Amygdala (tissue), 56 donors: ENCODE results near the gene B3GNT4.
"Not testable (repeated sequence)": the region's sequence is repeated elsewhere in the genome, so short reads cannot be mapped to it uniquely, and the experiment has no call there.

ENCODE experiments used
- DNase-seq, 56 donors: peaks; one replicate each; lab custom pipeline; 2025; lab: John Stamatoyannopoulos, UW

B3GNT4 gene

DNA sequence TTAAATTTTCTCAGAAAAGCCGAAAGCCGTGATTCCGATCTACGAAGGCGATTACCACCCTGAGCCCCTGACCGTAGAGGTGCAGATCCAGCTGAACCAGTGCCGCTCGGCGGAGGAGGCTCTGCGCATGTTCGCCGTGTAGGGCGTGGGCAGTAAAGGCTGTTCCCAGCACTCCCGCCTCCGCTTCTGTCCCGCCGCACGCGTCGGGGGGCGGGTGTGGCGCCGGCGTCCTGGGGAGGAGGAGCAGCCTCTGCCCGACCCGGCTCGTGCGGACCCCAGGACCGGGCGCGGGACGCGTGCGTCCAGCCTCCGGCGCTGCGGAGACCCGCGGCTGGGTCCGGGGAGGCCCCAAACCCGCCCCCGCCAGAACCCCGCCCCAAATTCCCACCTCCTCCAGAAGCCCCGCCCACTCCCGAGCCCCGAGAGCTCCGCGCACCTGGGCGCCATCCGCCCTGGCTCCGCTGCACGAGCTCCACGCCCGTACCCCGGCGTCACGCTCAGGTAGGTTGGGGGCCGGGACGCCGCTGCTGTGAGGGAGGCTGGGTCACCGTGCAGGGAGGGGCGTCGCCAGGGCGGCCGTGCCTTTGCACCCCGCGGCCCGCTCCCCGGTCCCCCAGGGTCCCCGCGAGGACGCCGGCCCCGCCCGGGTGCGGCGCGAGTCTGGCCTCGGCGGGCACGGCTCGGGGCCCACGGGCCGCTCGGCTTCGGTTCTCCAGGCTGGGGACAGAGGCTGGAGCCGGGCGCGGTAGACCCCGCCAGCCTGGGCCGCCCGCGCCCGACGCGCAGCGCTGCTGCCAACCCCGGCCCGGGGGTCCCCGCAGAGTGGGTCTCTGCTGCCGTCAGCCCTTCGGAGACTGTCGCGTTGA, at the start of gene B3GNT4:
Gene B3GNT4 (plus strand): TSS at position 409 of the 866 bp plus-strand sequence. CDS start 910 bp downstream, outside the sequence.
- DNase-seq = peak in 26 of 56 donors; percentile 9 to 61 (median 34)

DNA sequence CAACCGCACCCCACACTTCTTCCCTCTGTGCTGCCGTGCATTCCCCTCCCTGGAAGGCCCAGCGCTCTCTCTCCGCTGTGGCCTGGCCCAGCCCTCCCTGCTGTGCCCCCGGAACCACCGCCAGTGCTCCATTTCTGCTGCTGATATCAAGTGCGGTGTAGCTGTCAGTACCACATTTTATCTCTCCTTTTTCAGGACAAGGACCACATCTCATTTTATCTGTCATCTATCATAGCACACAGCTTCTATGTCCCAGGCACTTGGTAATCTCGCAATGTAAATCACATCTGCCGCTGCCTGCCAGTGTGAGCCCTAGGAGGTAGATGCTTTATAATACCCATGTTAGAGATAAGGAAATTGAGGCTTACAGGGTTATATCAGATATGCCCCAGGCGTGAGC, 47.8 kb upstream of the B3GNT4 start:
- DNase-seq = no peak

DNA sequence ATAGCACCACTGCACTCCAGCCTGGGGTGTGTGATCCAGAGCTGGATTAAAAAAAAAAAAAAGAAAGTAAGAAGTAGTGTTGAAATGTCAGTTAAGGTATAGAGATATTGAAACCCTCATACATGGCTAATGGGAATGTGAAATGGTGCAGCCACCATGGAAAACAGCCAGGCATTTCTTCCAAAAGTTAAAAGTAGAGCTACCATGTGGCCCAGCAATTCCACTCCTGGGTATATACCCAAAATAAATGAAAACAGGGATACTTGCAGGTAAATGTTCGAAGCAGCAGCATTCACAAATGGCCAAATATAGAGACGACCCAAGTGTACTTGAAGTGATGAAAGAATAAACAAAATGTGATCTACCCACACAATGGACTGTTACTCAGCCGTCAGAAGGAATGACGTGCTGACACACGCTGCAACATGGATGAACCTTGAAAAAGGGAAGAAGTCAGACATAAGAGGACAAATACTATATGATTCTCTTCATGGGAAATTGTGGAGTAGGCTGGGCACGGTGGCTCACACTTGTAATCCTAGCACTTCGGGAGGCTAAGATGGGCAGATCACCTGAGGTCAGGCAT, 44.7 kb upstream of the B3GNT4 start:
- DNase-seq = no peak

DNA sequence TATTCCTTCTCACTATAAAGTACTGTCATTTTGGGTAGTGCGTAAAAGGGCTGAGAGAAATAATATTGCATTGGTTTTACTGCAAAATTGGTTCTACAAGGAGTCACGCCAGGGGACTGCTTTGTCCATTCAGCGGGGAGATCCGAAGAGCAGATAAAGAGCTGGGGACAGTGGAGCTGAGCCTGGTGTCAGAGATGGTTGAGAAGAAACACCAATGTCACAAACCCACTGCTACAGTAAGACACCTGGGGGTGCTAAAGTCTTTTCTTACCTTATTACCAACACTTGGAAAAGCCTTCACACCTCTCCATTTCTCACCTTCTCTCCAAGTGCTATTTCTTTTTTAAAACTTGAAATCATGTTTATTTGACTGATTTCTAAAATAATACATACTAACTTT, 43.6 kb upstream of the B3GNT4 start:
- no peak for DNase-seq

DNA sequence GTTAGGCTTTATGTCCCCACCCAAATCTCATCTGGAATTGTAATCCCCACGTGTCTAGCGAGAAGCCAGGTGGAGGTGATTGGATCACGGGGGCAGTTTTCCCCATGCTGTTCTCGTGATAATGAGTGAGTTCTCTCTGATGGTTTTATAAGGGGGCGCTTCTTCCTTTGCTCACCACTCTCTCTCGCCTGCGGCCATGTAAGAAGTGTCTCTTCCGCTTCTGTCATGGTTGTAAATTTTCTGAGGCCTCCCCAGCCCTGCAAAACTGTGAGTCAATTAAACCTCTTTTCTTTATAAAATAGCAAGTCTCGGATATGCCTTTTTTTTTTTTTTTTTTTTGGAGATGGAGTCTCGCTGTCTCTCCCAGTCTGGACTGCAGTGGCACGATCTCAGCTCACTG, 42.7 kb upstream of the B3GNT4 start:
- DNase-seq = no peak

DNA sequence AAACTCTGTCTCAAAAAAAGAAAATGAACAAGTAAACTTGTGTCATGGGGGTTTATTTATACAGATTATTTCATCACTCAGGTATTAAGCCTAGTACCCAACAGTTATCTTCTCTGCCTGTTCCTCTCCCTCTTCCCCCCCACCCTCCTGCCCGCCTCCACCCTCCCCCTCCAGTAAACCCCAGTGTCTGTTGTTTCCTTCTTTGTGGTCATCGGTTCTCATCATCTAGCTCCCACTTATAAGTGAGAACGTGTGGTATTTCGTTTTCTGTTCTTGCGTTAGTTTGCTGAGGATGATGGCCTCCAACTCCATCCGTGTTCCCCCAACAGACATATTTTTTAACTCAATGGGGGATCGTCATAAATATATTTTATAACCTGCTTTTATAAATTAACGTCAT, 41.8 kb upstream of the B3GNT4 start:
- DNase-seq = no peak

DNA sequence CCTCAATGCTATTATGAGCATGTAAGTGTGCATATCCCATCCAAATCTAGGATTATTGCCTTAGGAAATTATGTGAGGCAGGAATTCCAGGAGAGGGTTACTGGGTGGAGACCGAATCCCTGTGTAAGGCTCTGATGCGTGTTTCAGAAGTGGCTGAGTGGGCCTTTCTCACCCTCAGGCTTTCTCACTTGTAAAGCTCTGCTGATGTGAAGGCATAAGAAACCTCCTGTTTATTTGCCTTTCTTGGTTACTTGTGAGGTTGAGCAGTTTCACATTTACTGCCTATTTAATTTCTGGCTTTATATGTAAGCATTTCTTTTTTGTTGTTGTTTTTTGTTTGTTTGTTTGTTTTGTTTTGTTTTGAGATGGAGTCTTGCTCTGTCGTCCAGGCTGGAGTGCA, 40.5 kb upstream of the B3GNT4 start:
- DNase-seq = no peak

DNA sequence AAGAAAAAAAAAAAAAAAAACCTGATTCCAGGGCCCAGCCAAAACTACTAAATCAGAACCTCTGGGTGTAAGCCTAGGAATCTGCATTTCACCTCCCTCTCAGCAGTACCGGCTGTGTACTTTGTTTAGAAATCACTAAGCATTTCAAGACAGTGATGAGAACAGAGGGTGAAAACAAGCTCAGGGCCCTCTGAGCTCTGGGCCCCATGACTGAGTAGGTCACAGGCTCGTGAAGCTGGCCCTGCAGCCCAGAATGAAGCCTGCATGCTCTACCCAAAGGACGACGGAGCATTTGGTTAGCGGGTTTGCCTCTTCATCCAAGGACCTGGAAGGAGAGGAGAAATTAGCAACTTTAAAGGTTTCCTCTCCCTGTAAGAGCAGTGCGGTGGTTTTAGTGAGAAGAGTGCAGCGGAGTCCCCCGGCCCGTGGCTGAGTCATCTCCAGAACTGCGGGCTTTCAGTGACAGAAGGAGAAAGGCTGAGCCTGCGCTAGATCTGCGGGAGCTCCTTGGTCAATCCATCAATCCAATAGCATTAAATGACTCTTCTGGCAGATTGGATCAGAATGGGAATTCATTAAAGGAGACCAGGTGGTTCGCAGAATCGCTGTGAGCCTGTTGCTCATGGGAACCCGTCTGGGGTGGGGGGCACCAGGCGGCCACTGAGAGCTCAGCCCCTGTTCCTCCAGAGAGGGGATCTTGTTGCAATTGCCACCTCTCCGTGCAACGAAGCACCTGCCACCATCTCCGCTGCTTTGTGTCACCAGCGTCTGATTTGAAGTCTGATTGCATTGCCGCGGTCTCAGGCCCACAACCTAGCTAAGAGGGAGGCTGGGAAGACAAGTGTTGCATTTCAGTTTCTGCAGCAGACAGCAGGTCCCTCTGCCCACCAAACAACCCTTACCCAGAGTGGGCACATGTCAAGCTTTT, 36.8 kb upstream of the B3GNT4 start:
- no peak for DNase-seq

DNA sequence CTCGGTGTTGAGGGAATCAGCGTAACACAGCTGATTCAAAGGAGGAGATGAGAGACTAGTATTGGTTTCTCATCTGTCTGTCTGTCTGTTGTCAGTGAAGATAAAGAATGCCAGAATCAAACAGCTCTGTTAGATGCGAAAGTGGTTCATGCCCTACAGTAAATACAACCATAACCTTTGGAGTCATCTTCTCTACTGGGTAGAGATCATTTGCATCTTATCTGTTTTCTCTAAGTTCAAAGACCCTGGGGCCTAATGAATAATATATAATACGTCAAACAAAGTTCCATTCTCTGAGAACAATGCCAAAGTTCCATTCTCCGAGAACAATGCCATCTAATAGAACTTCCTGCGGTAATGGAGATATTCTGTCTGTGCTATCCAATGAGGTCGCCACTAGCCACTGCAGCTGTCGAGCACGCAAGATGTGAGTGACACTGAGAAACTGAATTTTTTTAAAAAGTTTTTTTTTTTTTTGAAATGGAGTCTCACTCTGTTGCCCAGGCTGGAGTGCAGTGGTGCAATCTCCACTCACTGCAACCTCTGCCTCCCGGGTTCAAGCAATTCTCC, 36.1 kb upstream of the B3GNT4 start:
- peak in 1 of 56 donors; percentile 2 for DNase-seq

DNA sequence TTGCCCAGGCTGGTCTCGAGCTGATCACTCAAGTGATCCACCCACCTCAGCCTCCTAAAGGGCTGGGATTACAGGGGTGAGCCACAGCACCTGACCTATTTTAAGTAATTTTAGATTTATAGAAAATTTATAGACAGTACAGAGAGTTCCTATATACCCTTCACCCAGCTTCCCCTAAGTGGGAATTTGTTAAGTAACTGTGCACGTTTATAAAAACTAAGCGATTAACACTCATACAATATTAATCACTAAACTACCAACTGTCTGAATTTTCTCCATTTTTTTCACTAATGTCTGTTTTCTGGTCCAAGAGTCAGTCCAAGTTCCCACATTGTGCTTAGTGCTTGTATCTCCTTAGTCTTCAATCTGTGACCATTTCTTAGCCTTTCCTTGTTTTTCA, 35.0 kb upstream of the B3GNT4 start:
- no peak for DNase-seq

DNA sequence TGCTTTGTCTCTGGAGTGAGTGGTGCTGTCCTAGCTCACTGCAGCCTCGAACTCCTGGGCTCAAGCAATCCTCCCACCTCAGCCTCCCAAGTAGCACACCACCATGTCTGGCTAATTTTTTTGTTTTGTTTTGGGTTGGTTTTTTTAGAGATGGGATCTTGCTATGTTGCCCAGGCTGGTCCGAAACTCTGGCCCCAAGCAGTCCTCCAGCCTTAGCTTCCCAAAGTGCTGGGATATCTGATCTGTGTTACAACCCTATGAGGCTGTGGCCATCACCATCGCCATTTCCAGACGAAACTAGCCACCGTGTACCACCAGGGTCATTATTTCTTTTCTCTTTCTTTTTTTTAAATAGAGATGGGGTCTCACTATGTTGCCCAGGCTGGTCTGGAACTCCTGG, 32.1 kb upstream of the B3GNT4 start:
- DNase-seq = no peak

DNA sequence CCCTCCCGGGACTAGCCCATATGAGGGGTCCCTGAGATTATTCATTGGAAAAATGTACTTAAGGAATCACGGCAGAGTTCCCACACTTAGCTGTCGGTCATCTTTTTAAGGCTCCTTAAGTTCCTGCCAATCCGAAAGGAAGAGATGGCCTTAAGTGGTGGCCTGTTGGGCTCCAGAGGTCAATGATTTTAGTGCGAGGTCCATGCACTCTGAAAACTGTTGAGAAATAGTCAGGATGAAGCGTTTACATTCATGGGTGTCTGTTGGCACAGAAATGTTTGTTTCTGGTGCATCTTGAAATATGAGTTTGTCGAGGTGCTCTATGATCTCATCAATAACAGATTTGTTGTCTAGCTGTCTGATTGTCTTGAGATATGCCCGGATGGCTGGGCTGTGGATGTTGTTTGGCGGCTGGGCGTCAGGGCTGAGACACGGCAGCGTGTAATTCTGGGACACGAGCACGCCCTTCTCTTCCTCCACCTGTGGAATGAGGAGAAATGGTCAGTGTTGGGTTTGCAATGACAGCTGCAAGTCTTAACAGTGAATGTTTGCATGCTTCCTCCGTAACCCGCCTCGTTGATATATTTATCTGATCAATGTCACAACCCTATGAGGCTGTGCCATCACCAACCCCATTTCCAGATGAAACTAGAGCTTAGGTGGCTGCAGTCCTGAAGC, 31.1 kb upstream of the B3GNT4 start:
- DNase-seq = no peak

DNA sequence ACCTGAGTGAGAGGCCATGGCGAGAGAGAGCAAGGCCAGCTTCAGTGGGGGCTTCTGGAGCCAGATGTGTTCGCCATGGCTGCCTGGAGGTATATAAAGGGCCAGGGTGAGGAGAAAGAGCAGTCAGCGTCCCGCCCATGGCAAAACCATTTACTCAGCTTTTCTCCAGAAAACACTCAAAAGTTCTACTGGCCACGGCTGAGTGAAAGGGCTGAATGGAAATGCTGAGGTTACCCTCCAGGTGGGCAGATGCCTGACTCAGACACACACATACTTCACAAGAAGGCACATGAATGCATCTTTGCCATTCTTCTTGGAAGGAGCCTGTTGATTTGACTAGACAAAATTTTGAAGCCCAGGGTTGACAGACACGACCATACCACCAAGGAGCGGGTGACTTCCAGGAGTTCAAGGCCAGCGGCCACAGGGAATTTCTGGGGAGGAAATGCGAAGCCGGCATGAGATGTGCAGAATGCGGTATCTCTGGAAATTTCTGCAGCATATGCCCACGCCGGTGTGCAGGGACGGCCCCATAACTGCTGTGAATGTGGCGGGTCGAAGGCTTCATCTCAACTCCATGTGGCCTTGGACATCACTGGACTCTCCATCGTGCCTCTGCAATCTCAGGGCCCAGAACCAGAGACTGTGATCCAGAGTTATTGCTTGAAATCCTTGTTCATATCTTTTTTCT, 29.2 kb upstream of the B3GNT4 start, which contains the start of gene IL31:
Gene IL31 (minus strand): TSS at position 67 of the 691 bp plus-strand sequence. CDS start 49 bp downstream, at position 18.
- no peak for DNase-seq

DNA sequence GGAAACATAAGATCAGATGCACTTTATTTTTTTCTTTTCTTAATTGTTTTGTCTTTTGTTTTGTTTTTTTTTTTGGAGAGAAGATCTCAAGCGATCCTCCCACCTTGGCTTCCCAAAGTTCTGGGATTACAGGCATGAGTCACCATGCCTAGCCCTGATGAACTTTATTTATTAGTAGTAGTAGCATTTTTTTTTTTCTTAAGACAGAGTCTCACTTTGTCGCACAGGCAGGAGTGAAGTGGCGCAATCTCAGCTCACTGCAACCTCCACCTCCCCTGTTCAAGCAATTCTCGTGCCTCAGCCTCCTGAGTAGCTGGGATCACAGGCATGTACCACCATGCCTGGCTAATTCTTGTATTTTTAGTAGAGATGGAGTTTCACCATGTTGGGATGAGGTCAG, 27.0 kb upstream of the B3GNT4 start:
- DNase-seq = not testable (repeated sequence)

DNA sequence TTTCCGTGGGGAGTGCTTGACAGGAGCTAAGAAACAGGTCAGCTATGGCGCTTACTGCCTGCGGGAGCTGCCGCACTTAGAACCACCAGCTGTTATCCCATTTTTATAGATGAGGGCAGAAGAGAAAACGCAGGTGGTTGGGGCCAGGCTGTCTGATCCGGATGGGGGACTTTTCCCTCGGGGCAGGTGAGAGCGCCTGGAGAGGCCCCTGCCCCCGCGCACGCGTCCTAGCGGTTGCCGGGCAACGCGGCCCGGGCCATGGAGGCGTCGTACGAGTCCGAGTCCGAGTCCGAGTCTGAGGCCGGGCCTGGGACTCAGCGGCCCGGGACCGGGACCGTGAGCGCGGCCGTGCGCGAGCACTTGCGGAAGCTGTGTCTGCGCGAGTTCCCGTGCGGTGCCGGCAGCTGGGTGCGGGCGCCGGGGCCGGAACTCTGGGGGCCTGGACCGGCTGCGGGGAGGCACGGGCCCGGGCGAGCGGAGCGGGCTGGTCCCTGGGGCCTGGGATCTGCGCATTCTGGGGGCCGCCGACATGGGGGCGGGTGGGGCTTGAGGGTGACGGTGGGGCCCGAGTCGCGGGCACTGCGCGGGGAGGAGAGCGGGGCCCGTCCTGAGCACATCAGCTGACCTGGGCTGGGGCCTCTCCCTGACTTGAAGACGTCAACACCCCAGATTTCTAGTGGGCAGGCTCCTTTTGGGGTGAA, 20.5 kb upstream of the B3GNT4 start, which contains the start of gene LRRC43:
Gene LRRC43 (plus strand): TSS at position 237 of the 701 bp plus-strand sequence. CDS start 22 bp downstream, at position 259.
- DNase-seq = peak in 7 of 56 donors; percentile 11 to 37 (median 18)

DNA sequence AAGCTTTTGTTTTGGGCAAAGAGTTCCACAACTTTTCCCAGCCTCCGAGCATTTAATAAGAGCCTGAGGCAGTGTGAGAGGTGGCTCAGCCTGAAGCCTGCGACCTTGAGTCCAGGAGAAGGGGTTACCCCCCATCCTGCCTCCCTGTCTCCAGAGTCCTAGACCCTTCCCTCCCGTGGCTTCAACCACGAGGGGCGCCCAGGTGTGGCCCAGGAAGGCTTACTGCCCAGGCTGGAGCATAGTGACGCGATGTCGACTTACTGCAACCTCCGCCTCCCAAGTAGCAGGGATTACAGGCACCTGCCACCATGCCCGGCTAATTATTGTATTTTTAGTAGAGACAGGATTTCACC, 19.9 kb upstream of the B3GNT4 start:
- DNase-seq = no peak

DNA sequence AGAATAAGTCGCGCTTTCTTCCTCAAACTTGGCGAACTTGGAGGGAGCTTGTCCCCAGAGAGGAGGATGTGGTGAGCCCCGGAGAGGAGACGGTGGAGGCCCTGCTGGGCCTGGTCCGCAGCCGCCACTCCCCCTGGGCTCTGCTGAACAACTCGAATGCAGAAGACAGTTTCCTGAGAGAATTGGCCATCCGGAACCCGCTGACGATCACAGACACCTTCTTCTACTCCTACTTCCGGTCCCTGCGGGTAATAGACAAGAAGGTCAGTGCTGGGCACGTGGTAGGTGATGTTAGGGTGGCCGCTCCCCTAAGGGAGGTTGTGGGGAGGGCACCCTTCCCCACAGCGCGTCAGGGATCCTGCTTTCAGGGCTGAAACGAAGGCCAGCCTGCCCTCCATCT, 19.0 kb upstream of the B3GNT4 start:
- DNase-seq = no peak

DNA sequence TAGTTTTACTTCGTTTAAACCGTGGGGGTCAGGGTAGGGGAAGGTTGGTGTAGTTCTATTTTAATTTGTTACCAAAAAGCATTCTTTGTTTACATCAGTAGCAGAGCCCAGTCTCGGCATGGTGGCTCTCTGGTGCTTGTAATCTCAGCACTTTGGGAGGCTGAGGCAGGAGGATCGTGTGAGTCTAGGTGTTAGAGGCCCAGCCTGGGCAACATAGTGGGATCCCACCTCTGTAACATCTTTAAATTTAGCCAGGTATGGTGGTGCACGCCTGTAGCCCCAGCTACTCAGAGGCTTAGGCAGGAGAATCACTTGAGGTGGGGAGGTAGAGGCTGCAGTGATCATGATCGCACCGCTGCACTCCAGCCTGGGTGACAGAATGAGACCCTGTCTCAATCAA, 18.4 kb upstream of the B3GNT4 start:
- DNase-seq = no peak
